Testis (tissue), 2 donors: ENCODE results near the gene PROSER3.

Experiments
- CTCF ChIP-seq, 3 experiments: fragments of 450-650 bp in 2 of 3; fragments of 200-600 bp in 1 of 3; sonication (generic) in 1 of 3; IDR thresholded peaks; one replicate each; pipeline ENCODE4 v1.5.1; 2016 to 2019; ENCODE audit warnings: antibody characterized with exemption in 3 of 3, mild to moderate bottlenecking in 2 of 3, moderate library complexity in 1 of 3
- POLR2A ChIP-seq: fragments of 450-650 bp; IDR thresholded peaks from one replicate; pipeline ENCODE4 v1.6.1; 2017; ENCODE audit warnings: antibody characterized with exemption, mild to moderate bottlenecking, moderate library complexity

- TF ChIP-seq CTCF (IDR thresholded peaks at IDR 0.05) (no peak), POLR2A (no peak)
Observed at GRCh38 chr19:35787227-35787799, 29.3 kb downstream of the PROSER3 start.
